ENCODE data around the gene CTNNBL1. TPM values are rescaled to one million over a fixed set of nuclear protein-coding genes. Genes with fewer than 3 reads are reported as not detected.

Gene CTNNBL1
- total RNA-seq, 1 experiment from 2014 or later = 203 TPM

DNA sequence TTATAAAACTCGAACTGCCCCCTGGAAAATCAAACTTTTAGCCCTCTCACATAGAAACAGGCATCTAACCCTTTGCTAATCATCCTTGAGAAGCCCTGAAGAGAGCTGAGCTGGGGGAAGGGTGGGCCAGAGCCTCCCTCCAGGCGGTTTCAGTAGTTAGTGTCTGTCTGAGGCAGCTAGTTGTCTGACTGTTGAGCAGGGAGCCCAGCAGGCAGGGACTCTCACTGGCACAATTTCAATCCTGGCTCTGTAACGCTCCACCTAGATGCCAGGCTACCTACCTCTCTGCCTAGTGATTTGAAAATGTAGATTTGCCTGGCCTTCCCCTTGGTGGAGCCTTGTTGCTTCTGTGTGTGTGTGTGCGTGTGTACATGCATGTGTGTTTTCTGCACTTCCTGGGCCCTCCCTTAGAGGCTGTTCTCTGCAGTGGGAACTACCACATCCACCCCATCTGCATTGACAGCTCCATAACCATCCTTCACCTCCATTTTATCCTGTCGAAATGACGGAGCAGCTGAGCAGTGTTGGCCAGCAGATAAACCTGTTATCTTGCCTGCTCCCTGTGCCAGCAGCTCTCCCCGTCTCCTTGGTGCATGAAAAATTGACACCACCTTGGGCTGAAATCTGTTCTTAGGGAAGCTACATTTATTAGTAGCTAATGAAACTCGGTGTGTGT is 139.5 kb downstream of the CTNNBL1 start:
- TF ChIP-seq, protein P1, sequence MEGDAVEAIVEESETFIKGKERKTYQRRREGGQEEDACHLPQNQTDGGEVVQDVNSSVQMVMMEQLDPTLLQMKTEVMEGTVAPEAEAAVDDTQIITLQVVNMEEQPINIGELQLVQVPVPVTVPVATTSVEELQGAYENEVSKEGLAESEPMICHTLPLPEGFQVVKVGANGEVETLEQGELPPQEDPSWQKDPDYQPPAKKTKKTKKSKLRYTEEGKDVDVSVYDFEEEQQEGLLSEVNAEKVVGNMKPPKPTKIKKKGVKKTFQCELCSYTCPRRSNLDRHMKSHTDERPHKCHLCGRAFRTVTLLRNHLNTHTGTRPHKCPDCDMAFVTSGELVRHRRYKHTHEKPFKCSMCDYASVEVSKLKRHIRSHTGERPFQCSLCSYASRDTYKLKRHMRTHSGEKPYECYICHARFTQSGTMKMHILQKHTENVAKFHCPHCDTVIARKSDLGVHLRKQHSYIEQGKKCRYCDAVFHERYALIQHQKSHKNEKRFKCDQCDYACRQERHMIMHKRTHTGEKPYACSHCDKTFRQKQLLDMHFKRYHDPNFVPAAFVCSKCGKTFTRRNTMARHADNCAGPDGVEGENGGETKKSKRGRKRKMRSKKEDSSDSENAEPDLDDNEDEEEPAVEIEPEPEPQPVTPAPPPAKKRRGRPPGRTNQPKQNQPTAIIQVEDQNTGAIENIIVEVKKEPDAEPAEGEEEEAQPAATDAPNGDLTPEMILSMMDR (IDR thresholded peaks at IDR 0.05; ENCODE audit: insufficient read depth in 1 of 2, low read depth in 1 of 2, low read length in 1 of 2, severe bottlenecking in 1 of 2, unreplicated experiment in 1 of 2) = no peak
- ChIA-PET POLR2A (no interaction called here), CTCF (interaction anchor here (1.1 kb wide), 1 partner anchor 159 kb away, joined by 4 read pairs; no protein-coding TSS in a partner anchor)
- Histone ChIP-seq H3K27me3 (replicated peaks; ENCODE audit: control insufficient read depth, insufficient read depth, low read length) (no peaks in the 10 kb centered on the region), H3K4me1 (no peaks in the 10 kb centered on the region), H3K4me3 (ENCODE audit: low read depth, low read length) (no peak overlapping the region), H3K36me3 (ENCODE audit: control insufficient read depth, insufficient read depth, low read length) (peaks cover 2% of the 10 kb centered on the region; the same call in 1 of the 2 replicates), H3K9me3 (no peaks in the 10 kb centered on the region)
- H3K4me3 Mint-ChIP-seq (ENCODE audit: unreplicated experiment) = no peak overlapping the region
- no peaks in the 10 kb centered on the region for H3K36me3 Mint-ChIP-seq (ENCODE audit: insufficient read depth, unreplicated experiment)
- no TSS peak for BruUV-seq (replicated peaks)
- no peak overlapping the region for H3K27ac Mint-ChIP-seq (ENCODE audit: unreplicated experiment)
- H3K9me3 Mint-ChIP-seq (ENCODE audit: unreplicated experiment) = no peaks in the 10 kb centered on the region
- no peaks in the 10 kb centered on the region for H3K27me3 Mint-ChIP-seq (ENCODE audit: insufficient read depth, unreplicated experiment)
- DNase-seq = no peak
- intact Hi-C loops (cut with micrococcal nuclease; ENCODE audit: unreplicated experiment) = no loop called here
- peaks cover 6% of the 10 kb centered on the region for H3K4me1 Mint-ChIP-seq (ENCODE audit: low read depth, unreplicated experiment)

- no peak for DNase-seq
- H3K27me3 ChIP-seq (replicated peaks; ENCODE audit: control insufficient read depth, insufficient read depth, low read length) = no peaks in the 10 kb centered on the region
- peaks cover 4% of the 10 kb centered on the region for H3K36me3 ChIP-seq (ENCODE audit: control insufficient read depth, insufficient read depth, low read length)
- no peak overlapping the region for H3K4me3 Mint-ChIP-seq (ENCODE audit: unreplicated experiment)
- H3K36me3 Mint-ChIP-seq (ENCODE audit: insufficient read depth, unreplicated experiment) = no peaks in the 10 kb centered on the region
- ChIA-PET POLR2A (no interaction called here), CTCF (no interaction called here)
- intact Hi-C loops (cut with micrococcal nuclease; ENCODE audit: unreplicated experiment) = no loop called here
- no peaks in the 10 kb centered on the region for H3K9me3 Mint-ChIP-seq (ENCODE audit: unreplicated experiment)
- H3K4me1 Mint-ChIP-seq (ENCODE audit: low read depth, unreplicated experiment) = peaks cover 12% of the 10 kb centered on the region
- no peaks in the 10 kb centered on the region for H3K4me1 ChIP-seq
- no peak overlapping the region for H3K4me3 ChIP-seq (ENCODE audit: low read depth, low read length)
- TF ChIP-seq, protein P1 (IDR thresholded peaks at IDR 0.05; ENCODE audit: insufficient read depth in 1 of 2, low read depth in 1 of 2, low read length in 1 of 2, severe bottlenecking in 1 of 2, unreplicated experiment in 1 of 2) = no peak
- H3K27me3 Mint-ChIP-seq (ENCODE audit: insufficient read depth, unreplicated experiment) = no peaks in the 10 kb centered on the region
- H3K27ac Mint-ChIP-seq (ENCODE audit: unreplicated experiment) = no peak overlapping the region
- no peaks in the 10 kb centered on the region for H3K9me3 ChIP-seq
- BruUV-seq (replicated peaks) = no TSS peak
These were observed 143.1 kb downstream of the CTNNBL1 start for GRCh38 chr20:37836926-37837325.

- POLR2A ChIA-PET = no interaction called here
These were observed 144.1 kb downstream of the CTNNBL1 start for GRCh38 chr20:37837924-37838323.

More at GRCh38 chr20:37837924-37838323, 144.1 kb downstream of the CTNNBL1 start:
- CTCF ChIA-PET = no interaction called here
- Histone ChIP-seq H3K27me3 (replicated peaks; ENCODE audit: control insufficient read depth, insufficient read depth, low read length) (no peaks in the 10 kb centered on the region), H3K4me1 (no peaks in the 10 kb centered on the region), H3K36me3 (ENCODE audit: control insufficient read depth, insufficient read depth, low read length) (peaks cover 12% of the 10 kb centered on the region), H3K9me3 (no peaks in the 10 kb centered on the region), H3K4me3 (ENCODE audit: low read depth, low read length) (no peak overlapping the region)
- DNase-seq = no peak
- TF ChIP-seq, protein P1 (IDR thresholded peaks at IDR 0.05; ENCODE audit: insufficient read depth in 1 of 2, low read depth in 1 of 2, low read length in 1 of 2, severe bottlenecking in 1 of 2, unreplicated experiment in 1 of 2) = no peak
- Mint-ChIP-seq H3K27ac (ENCODE audit: unreplicated experiment) (no peak overlapping the region), H3K36me3 (ENCODE audit: insufficient read depth, unreplicated experiment) (peaks cover 8% of the 10 kb centered on the region), H3K27me3 (ENCODE audit: insufficient read depth, unreplicated experiment) (no peaks in the 10 kb centered on the region), H3K4me1 (ENCODE audit: low read depth, unreplicated experiment) (peaks cover 12% of the 10 kb centered on the region), H3K4me3 (ENCODE audit: unreplicated experiment) (no peak overlapping the region), H3K9me3 (ENCODE audit: unreplicated experiment) (no peaks in the 10 kb centered on the region)
- intact Hi-C loops (cut with micrococcal nuclease; ENCODE audit: unreplicated experiment) = no loop called here
- BruUV-seq (replicated peaks) = no TSS peak
